ENCODE results near the gene ANXA8L1. TPM values are rescaled to one million over a fixed set of nuclear protein-coding genes. Genes with fewer than 3 reads are reported as not detected.
"Not testable (repeated sequence)": the region's sequence is repeated elsewhere in the genome, so short reads cannot be mapped to it uniquely, and the experiment has no call there.

ANXA8L1 gene
- polyA plus RNA-seq, 1 donor, result not detected

GRCh38 chr10:46397767-46398166 lies 22.2 kb downstream of the ANXA8L1 start:
- not testable (repeated sequence) for DNase-seq (ENCODE audit: low read depth)

DNA sequence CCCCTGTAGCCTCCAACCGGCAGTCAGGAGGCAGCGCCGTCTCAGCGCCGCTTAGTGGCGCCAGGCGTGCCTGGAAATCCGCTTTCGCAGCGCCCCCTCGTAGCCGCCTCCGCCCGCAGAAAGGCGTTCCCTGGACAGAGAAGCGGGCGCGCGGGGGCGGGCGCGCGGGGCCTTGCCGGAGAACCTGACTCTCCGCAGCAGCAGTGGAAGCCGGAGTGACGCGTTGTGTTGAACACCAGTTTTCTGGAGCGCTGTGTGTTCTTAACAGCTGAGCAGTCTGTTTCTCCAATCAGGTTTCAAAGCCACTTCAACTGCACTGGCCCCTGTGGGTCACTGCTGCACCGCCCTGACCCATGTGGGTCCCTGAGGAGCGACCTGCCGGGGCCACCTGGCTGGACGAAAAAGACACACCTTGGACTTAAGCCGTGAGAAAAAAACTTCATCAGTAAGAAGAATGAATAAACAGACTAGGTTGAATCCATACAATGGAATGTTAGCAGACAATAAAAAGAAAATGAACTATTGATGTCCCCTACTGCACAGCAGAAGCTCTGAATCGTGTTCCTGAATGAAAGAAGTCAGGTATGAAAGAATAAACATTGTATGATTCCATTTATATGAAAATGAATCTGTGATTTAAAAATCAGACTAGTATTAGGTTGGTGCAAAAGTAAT lies 22.8 kb downstream of the ANXA8L1 start:
- not testable (repeated sequence) for DNase-seq (ENCODE audit: low read depth)

- not testable (repeated sequence) for DNase-seq (ENCODE audit: low read depth)
These were observed 34.0 kb downstream of the ANXA8L1 start for GRCh38 chr10:46409556-46409955.

DNA sequence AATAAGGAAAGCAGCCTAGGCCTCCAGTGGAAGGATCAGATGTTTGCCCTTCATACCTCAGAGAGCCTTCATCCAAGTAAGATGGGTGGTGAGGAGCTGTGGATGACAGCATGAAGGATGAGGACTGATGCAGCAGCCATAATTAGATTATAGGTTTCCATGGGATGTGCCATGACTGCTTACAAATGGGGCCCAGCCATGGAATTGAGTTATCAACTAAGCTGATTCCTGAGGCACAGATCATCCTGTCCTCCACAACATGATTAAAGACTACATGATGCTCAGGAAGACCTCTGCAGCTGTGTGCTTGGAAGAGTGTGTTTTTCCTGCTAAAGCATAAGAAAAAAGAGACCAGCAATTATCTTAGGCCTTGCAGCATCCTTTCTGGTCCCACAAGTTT lies 35.5 kb downstream of the ANXA8L1 start:
- not testable (repeated sequence) for DNase-seq (ENCODE audit: low read depth)

DNA sequence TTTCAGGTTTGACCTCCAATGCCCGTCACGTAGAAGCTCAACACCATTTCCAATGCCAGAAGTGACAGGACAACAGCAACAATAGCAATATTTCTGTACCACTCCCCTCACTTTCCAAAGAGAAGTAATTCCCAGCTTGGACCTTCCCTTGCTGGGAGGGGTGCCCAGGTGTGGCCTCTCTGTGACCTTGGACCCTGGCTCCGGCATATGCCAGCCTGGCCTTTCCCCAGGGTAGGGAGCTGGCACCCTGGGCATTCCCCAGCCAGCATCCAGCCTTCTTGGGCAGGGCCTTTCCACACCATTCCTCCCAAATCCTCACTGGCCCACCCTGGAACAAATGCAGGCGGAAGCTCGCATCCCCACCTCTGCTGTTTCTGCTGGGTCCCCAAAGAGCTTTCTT lies 37.1 kb downstream of the ANXA8L1 start:
- DNase-seq (ENCODE audit: low read depth), result not testable (repeated sequence)

DNA sequence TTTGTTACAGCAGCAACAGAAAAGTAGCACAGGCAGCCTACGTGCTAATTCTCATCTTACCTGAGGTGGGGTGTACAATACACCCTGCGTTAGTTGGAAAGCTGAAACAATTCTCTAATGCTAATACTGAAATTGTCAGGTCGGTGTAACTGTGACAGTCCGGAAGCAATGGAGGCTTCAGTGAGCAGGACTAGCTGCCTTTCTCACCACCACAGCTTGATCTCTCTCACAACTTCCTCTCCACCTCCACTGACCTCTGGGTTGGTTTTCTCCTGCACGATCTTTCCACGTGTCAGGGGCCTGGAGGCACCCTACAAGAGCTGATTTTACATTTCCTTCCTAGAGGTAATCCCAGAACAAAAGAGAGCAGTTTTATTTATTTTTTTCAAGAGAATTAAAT lies 39.7 kb downstream of the ANXA8L1 start:
- DNase-seq (ENCODE audit: low read depth), result not testable (repeated sequence)

DNA sequence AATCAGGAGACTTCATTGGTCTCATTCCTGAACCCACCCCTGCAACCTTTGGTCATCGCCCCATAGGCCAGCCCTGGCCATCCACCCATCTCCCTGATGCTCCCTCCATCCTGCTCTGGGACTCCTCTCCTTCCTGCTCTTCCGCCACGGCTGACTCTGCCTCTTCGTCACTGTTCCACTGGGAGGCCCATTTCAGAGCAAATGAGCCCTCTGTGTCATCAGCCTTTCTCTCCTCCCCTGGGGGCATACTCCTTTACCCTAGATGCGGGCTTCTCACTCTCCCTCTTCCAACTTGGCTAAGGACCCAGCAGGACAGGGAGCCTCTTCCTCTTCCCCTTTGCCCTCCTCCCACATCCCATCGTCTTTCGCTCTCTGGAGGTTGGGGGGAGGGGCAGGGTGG lies 42.7 kb downstream of the ANXA8L1 start:
- not testable (repeated sequence) for DNase-seq (ENCODE audit: low read depth)

- DNase-seq (ENCODE audit: low read depth), result not testable (repeated sequence)
These were observed 44.2 kb downstream of the ANXA8L1 start for GRCh38 chr10:46419570-46420379.

GRCh38 chr10:46423550-46423949 lies 48.0 kb downstream of the ANXA8L1 start:
- DNase-seq (ENCODE audit: low read depth), result not testable (repeated sequence)

GRCh38 chr10:46440942-46441341 lies 65.4 kb downstream of the ANXA8L1 start:
- DNase-seq (ENCODE audit: low read depth), result not testable (repeated sequence)

Other genes with a start within 250 kb of the ANXA8L1 start
- 0.23 TPM for gene ANTXRL, start 88.8 kb upstream of the ANXA8L1 start, polyA plus RNA-seq (ENCODE audit: insufficient read length)
- gene NPY4R, start 90.2 kb downstream of the ANXA8L1 start, polyA plus RNA-seq (ENCODE audit: insufficient read length), result not detected
- gene GPRIN2, start 180.9 kb downstream of the ANXA8L1 start, polyA plus RNA-seq (ENCODE audit: insufficient read length), result 0.24 TPM
- 5.2 TPM for gene SYT15, start 203.4 kb downstream of the ANXA8L1 start, polyA plus RNA-seq (ENCODE audit: insufficient read length)